Mucosa of stomach (tissue), 1 donor: ENCODE results near the gene SYTL1.

Source experiments
- H3K27me3 ChIP-seq: one replicate; pipeline ENCODE4 v1.7.0; 2013; ENCODE audit warnings: mild to moderate bottlenecking, low read length; ENCODE audit not compliant: control insufficient read depth, insufficient read depth
- H3K36me3 ChIP-seq: one replicate; pipeline ENCODE4 v1.7.0; 2013; ENCODE audit warnings: low read length; ENCODE audit not compliant: control insufficient read depth, insufficient read depth
- H3K4me1 ChIP-seq: one replicate; pipeline ENCODE4 v1.7.0; 2013; ENCODE audit warnings: mild to moderate bottlenecking, low read length; ENCODE audit not compliant: control insufficient read depth, insufficient read depth
- H3K4me3 ChIP-seq: one replicate; pipeline ENCODE4 v1.7.0; 2013; ENCODE audit warnings: low read length
- H3K9ac ChIP-seq: one replicate; pipeline ENCODE4 v1.7.0; 2013; ENCODE audit warnings: mild to moderate bottlenecking, low read length, moderate library complexity
- H3K9me3 ChIP-seq: one replicate; pipeline ENCODE4 v1.7.0; 2013; ENCODE audit warnings: mild to moderate bottlenecking, low read length, moderate library complexity; ENCODE audit not compliant: control insufficient read depth
- donor health status: Pancreatic carcinoma.

The SYTL1 gene

DNA sequence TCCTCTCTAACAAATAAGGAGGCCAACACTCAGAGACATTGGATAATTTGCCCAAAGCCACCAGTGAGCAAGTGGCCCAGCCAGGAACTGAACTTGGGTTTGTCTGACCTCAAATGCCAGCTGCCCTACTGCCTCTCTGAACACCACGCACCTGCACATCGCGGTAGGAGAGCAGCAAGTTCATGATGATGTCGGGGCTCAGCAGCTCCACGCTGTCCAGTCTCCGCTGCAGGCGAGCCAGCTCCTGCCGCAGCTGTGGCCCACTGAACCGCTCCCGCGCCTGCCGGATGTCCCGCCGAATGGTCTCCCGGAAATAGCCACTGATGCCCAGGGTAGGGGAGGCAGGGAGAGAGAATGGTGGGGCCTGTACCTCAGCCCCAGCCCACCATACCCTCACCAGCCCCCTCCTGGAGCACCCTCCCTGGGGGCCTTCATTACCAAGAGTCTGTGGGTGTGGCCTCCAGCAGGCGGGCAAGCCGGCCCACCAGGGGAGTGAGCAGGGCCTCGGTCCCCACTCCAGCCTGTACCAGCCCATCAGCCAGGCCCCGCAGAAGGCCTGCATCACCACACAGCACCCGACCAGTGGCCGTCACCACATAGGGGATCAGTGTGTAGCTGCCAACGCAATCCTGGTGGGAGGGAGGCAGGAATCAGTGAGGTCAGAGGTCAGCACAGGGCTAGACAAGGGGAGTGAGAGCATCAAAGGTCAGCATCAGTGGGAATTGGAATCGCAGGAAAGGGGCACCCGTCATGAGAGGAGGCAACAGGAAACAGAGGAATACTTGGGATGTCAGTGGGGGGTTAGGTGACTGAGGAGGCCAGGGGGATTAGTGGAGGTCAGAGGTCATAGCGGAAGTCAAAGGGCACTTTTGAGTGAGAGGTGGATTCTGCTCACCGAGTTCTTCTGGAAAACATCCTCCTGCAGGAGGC lies 22.2 kb downstream of the SYTL1 start:
- no peak overlapping the region for H3K9ac ChIP-seq
- peaks cover 22% of the 10 kb centered on the region for H3K4me1 ChIP-seq
- no peaks in the 10 kb centered on the region for H3K9me3 ChIP-seq
- no peaks in the 10 kb centered on the region for H3K36me3 ChIP-seq
- no peaks in the 10 kb centered on the region for H3K27me3 ChIP-seq
- H3K4me3 ChIP-seq: no peak overlapping the region

DNA sequence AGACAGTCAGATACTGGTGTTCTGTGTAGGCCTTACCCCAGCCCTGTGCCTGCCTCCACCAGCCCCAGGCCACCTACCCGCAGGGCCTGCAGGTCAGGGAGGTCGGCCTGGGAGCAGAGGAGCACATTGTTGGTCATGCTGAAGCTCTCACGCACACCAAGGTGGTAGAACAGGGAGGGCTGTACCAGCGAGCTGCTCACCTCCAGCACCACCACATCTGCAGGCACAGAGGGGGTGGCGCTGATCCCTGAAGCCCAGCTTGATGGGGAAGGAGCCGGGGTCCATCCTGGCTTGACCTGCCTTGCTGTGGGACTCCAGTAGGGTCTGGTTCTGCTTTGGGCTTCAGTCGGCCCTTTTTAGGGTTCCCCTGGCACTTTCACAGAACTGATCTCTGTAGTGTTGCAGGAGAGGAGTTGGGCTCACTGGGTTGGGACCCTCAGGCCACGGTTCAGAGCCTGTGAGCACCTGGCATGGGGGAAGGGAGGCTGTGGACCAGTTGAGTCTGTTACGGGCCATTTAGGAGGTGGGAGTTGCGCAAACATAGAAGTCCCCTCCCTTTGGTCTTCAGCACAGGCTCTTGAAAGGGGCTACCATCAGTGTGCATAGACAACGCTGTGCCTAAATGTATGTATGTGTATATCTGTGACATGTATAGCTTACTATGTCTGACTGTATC lies 23.0 kb downstream of the SYTL1 start:
- H3K4me3 ChIP-seq: peak overlapping the region; percentile 23
- H3K9ac ChIP-seq: peak overlapping the region; percentile 68

DNA sequence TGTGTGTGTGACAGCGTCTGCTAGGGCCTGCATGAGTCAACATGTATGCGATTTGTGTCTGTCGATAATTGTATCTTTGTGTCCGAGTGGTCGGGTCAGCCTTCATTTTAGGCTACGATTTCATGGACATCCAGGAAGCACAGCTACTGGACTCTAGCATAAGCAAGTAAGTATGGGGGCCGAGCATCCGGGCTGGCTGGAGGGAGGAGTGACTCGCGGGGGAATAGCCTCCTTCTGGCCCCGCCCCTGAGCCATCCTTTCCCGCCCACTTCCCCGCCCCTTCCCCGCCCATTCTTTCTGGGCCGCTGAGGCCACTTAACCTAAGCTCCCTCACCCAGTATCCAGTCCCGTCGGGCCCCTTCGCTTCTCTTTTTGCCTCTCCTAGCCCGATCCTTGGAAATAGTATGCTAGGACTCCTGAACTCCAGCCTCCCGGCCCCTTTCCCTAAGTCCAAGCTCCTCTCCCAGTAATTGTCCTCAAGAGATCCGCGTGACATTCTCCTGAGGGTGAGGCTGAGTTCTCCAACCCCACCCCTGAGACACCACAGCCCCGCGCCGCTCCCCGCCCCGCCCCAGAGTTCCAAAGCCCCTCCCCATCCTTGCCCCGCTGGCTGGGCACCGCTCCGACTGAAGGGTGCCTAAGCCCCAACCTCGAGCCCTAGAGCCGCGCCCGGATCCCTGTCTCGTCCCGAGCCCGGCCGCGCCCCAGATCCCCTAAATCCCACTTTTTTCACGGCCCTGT lies 23.7 kb downstream of the SYTL1 start:
- H3K4me3 ChIP-seq: peak overlapping the region; percentile 31
- H3K27me3 ChIP-seq: no peaks in the 10 kb centered on the region
- H3K9me3 ChIP-seq: no peaks in the 10 kb centered on the region
- H3K4me1 ChIP-seq: peaks cover 22% of the 10 kb centered on the region
- H3K36me3 ChIP-seq: no peaks in the 10 kb centered on the region
- H3K9ac ChIP-seq: peak overlapping the region; percentile 68

More for the DNA sequence above, 23.0 kb downstream of the SYTL1 start:
- Histone ChIP-seq H3K27me3 (no peaks in the 10 kb centered on the region), H3K36me3 (no peaks in the 10 kb centered on the region), H3K9me3 (no peaks in the 10 kb centered on the region), H3K4me1 (peaks cover 22% of the 10 kb centered on the region)

DNA sequence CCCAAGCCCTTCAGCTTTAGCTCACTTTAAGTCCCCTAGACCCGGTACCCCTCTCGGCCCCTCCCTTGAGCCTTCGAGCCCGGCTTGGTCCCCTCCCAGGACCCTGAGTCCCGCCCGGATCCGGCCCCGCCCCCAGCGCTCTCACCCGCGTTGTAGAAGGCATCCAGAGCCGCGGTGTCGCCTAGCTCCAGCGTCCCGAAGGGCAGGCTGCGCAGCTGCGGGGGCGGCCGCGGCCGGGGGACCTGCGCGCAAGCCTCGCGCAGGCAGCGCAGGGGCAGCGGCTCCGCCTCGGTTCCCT lies 24.2 kb downstream of the SYTL1 start:
- Histone ChIP-seq H3K36me3 (no peaks in the 10 kb centered on the region), H3K9me3 (no peaks in the 10 kb centered on the region), H3K4me1 (peaks cover 22% of the 10 kb centered on the region), H3K4me3 (peak overlapping the region; percentile 31), H3K27me3 (no peaks in the 10 kb centered on the region), H3K9ac (peak overlapping the region; percentile 68)

DNA sequence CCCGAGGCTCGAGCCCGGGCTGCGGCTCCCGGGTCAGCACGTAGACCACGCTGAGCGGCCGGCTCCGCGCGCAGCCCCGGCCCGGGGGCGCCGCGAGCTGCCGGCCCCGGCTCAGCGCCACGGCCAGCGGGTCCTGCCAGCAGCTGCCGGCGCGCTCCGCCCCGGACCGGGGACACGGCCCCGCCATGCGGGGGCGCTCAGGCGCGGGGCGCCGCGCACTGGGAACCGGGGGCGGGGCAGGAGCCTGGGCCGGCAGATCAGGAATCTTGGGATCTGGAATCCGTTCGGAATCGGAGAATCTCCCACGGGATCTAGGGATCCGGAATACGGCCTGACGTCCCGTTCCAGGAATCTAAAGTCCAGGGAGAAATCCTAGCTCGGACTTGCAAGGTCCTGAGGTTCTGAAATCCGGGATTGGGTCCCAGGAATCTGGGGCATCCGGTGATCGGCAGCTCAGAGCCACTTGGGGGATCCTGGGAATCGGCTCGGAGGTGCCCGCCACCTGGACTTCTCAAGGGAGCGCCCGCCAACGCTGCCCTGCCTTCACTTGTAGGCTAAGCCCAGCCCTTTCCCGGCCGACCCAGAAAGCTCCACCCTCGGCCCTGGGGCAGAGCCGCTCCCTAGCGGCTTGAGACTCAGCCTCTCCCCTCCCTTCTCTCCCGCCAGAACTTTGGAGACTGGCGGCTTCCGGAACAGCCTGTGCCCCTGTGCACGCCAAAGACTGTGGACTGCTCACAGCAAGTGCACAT lies 24.8 kb downstream of the SYTL1 start, which contains the start of gene MAP3K6:
MAP3K6 (minus strand) TSS at position 551 of the 749 bp plus-strand sequence; CDS start at position 187, 364 bp downstream.
- H3K9me3 ChIP-seq: no peaks in the 10 kb centered on the region
- peak within 1 kb of the TSS; percentile 31 for H3K4me3 ChIP-seq
- peak within 1 kb of the TSS; percentile 81 for H3K9ac ChIP-seq
- peaks cover 22% of the 10 kb centered on the region for H3K4me1 ChIP-seq
- H3K36me3 ChIP-seq: no peaks in the 10 kb centered on the region
- no peaks in the 10 kb centered on the region for H3K27me3 ChIP-seq

DNA sequence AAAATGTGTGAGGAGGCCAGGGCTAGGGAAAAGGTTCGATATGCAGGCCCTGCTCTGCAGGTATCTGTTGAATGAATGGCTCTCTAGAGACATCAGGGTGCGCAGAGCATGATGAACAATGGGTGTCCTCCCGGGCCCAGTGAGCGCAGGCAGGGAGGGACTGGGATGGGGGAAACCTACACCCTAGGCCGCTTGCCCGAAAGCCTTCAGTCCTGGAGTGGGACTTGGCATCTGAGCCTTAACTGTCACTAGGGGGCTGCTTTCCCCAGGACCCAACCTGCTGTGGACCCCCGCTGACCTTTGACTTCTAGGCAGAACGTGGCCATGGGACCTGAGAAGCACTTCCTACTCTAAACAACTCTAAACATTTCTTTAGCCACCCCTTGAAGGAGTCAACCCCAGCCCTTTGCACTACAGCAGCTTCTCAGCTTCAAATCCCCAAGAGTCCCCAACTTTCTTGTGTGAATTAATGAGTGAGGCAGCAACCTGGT lies 25.4 kb downstream of the SYTL1 start:
- Histone ChIP-seq H3K4me3 (no peak overlapping the region), H3K27me3 (no peaks in the 10 kb centered on the region), H3K4me1 (peaks cover 22% of the 10 kb centered on the region), H3K36me3 (no peaks in the 10 kb centered on the region), H3K9ac (peak overlapping the region; percentile 81), H3K9me3 (no peaks in the 10 kb centered on the region)

DNA sequence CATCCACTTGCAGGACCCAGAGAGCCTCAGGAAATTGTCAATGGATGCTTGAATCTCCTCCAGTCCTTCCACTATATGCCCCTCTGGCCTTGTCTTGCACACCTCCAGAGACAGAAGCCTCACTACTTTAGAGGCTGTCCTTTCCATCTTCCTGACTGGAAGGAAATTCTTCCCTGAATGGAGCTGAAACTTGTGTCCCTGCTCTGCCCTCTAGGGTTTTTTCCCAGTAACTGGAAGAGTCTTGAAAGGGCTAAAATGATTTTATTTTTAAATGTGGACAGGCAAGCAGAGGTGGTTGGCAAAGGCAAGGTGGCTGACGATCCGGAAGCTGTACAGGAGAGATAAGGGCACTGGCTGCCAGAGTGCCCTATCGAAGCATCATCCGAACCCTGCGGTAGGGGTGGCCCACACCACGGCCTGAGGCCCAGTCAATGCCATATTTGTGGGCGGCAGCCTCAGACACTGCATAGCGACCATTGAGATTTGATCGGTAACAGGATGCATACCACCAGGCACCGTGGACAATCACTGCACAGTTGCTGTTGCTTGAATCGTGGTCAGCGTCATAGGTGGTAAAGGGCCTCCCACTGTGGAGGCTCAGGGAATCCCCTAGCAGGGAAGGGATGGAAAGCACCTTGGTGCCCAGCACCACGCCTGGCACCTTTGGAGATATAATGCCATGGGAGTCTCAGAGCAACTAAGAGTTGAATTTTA lies 27.2 kb downstream of the SYTL1 start:
- Histone ChIP-seq H3K27me3 (no peaks in the 10 kb centered on the region), H3K9ac (no peak overlapping the region), H3K4me3 (no peak overlapping the region), H3K9me3 (no peaks in the 10 kb centered on the region), H3K4me1 (peaks cover 22% of the 10 kb centered on the region), H3K36me3 (no peaks in the 10 kb centered on the region)

DNA sequence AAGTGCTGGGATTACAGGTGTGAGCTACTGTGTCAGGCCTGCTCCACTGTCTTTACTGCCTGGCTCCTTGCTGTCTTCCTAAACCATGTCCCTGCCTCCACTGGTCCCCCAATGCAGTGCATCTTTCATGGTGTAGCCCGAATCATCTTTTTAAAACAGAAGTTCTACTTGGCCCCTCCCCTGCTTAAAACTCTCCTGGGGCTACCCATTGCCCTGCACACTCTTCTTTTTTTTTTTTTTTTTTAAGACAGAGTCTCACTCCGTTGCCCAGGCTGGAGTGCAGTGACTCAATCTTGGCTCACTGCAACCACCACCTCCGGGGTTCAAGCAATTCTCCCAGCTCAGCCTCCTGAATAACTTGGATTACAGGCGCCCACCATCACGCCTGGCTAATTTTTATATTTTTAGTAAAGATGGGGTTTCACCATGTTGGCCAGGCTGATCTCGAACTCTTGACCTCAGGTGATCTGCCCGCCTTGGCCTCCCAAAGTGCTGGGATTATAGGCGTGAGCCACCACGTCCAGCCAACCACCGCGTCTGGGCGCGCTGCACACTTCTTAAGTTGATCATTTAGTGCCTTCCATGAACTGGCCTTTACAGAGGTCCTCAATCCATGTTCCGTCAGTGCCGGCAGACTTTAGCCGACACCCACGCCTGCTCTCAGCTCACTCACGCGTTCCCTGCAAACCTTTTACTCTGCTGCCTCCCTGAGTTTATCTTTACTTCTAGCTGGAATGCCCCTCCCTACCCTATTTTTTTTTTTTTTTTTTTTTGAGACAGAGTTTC lies 30.4 kb downstream of the SYTL1 start:
- Histone ChIP-seq H3K36me3 (no peaks in the 10 kb centered on the region), H3K9me3 (no peaks in the 10 kb centered on the region), H3K4me3 (no peak overlapping the region), H3K9ac (peak overlapping the region; percentile 8), H3K4me1 (peaks cover 5% of the 10 kb centered on the region), H3K27me3 (no peaks in the 10 kb centered on the region)

DNA sequence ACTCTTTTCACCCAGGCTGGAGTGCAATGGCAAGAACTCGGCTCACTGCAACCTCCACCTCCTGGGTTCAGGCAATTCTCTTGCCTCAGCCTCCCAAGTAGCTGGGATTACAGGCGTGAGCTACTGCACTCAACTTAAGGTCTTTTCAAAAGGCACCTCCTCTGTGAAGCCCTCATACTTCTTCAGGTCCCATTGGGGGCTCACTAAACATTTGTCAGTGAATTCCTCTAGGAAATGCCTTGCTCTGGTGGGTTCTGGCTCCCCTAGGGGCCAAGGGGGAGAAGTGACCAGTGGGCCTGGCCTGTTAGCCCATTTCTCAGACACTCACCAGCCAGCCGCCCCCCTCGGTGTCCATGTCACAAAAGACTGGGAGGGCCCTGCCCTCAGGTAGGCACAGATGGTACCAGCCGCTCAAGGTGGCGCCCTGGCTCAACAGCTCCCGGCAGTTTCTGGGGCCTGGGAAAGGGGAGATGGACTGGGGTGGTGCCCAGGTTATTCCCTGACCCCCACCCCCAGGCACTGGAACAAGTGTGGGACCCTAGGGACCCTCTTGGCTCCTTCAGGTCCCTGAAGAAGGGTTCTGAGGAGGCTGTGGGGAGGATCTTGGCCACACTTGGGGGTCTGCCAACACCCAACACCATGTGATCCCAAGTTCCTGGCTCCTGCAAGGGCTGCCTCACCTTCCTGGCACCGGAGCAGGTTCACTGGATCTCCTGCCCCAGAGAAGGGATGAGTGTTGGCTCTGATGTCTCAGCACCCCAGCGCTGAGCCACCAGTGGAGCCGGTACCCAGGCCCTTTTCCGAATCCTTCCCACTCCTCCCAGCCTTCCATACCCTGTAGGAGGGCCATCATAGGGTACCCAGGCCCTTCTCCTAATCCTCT lies 31.2 kb downstream of the SYTL1 start:
- Histone ChIP-seq H3K27me3 (no peaks in the 10 kb centered on the region), H3K4me3 (no peak overlapping the region), H3K9ac (peak overlapping the region; percentile 8), H3K4me1 (no peaks in the 10 kb centered on the region), H3K36me3 (no peaks in the 10 kb centered on the region), H3K9me3 (no peaks in the 10 kb centered on the region)
